LNCAP (cell line): ENCODE data around the gene ADD1.

Source experiments
- CTCF ChIP-seq: fragments of 450-650 bp; IDR thresholded peaks from 2 replicates; pipeline ENCODE4 v1.5.1; 2017; ENCODE audit warnings: mild to moderate bottlenecking

ADD1 gene

GRCh38 chr4:2924765-2925301 lies 81.2 kb downstream of the ADD1 start:
- no peak for TF ChIP-seq CTCF

DNA sequence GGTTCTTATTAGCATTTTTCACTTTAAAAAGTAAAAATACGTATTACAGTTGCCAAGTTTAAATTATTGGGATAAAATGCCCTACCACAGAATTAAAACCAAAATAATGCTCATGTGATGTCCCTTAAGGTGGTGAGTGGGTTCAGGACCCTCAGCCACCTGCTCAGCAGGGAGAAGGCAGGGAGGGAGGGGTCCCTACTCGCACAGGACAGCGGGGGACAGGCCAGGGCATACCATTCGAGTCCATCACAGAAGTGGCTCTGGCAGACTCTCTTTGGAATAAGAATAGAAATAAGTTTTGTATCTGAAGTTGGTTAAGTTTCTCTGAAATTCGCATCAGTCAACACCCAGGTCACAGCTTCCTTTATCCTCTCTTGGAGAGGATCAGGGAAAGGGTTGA lies 81.9 kb downstream of the ADD1 start:
- TF ChIP-seq CTCF = no peak

- TF ChIP-seq CTCF = no peak
Observed at GRCh38 chr4:2925931-2926860, 82.6 kb downstream of the ADD1 start.

DNA sequence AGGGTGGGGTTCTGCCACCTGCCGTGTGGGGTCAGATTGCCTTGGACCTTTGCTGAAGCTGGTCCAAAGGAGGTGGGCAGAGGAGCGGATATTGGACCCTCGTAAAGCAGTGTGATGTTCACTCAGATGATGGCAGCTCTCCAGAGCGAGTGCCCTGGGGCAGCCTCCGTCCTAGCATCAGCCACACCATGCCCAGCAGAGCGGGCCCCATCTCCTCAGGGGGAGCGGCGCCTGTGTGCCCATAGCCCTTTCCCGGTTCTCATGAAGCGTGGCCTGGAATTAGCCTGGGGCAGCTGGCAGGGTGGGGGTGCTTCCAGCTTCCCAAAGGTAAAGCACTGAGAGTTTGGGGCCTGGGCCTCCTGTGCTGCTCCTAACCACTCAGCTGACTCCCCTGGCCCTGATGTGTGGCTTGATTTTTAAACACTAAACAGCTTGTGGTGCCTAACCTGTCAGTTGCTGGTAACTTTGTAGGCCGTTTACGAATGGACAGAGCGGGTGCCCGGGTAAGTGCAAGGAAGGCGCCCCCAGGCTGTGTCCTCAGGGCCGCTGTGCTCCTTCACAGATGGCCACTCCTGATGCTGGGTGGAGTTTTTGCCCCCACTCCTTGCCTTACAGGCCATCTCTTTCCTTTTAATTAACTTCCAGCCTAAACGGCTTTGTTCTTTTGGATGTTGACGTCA lies 83.5 kb downstream of the ADD1 start:
- no peak for TF ChIP-seq CTCF

GRCh38 chr4:2927696-2928075 lies 84.0 kb downstream of the ADD1 start:
- no peak for TF ChIP-seq CTCF

GRCh38 chr4:2928242-2929176 lies 84.9 kb downstream of the ADD1 start:
- TF ChIP-seq CTCF = no peak

GRCh38 chr4:2929469-2929868 lies 85.8 kb downstream of the ADD1 start:
- no peak for TF ChIP-seq CTCF
